Measurements from ENCODE around the gene SH3RF1. TPM values are rescaled to one million over a fixed set of nuclear protein-coding genes. Genes with fewer than 3 reads are reported as not detected.

The SH3RF1 gene
- total RNA-seq, 2 donors from 2014 or later = 7.8 to 12.4 TPM

DNA sequence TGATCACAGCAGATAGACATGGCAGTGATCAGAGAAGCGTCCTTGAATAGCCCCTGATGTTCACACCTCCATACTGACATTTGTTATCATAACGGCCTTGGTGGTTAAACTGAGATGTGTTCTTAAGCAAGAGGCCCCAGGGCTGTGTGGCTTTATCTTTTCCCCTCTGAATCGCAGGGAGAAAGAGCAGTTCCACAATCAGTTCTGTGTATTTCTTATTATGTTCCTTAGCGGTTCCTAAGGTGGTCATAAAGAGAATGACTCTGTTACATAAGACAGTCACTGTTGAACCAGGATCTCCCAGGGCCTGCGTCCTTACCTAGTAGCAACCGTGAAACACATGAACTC lies 207.9 kb downstream of the SH3RF1 start:
- no peak for TF ChIP-seq CTCF (IDR thresholded peaks at IDR 0.05)
- Histone ChIP-seq H3K9me3 (no peaks in the 10 kb centered on the region), H3K4me3 (no peak overlapping the region), H3K27me3 (no peaks in the 10 kb centered on the region), H3K36me3 (no peaks in the 10 kb centered on the region), H3K27ac (peak overlapping the region; percentile 76 to 82), H3K4me1 (peaks cover 0 to 59% of the 10 kb centered on the region in 2 donors)
- DNase-seq (ENCODE audit: low spot score) = no peak

DNA sequence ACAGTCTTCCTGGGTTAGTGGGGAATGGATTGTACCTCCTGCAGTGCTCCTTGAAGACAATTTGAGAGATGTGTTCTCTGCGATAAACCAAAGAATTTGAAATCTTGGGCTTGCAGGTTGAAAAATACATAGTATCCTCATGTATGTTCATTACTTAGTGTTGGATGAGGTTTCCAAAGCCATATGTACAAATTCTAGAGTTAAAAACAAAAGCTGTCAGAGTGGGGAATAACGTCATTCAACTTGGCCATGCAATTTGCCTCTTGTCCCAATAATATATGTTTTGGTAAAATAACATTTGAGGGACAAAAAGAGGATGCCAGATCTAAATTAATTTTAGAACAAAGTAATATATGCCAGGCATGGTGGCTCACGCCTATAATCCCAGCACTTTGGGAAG lies 209.4 kb downstream of the SH3RF1 start:
- Histone ChIP-seq H3K9me3 (no peaks in the 10 kb centered on the region), H3K4me1 (peaks cover 0 to 63% of the 10 kb centered on the region in 2 donors), H3K27ac (peak overlapping the region; percentile 82 to 83), H3K27me3 (no peaks in the 10 kb centered on the region), H3K4me3 (no peak overlapping the region), H3K36me3 (no peaks in the 10 kb centered on the region)
- no peak for DNase-seq (ENCODE audit: low spot score)
- no peak for TF ChIP-seq CTCF (IDR thresholded peaks at IDR 0.05)

DNA sequence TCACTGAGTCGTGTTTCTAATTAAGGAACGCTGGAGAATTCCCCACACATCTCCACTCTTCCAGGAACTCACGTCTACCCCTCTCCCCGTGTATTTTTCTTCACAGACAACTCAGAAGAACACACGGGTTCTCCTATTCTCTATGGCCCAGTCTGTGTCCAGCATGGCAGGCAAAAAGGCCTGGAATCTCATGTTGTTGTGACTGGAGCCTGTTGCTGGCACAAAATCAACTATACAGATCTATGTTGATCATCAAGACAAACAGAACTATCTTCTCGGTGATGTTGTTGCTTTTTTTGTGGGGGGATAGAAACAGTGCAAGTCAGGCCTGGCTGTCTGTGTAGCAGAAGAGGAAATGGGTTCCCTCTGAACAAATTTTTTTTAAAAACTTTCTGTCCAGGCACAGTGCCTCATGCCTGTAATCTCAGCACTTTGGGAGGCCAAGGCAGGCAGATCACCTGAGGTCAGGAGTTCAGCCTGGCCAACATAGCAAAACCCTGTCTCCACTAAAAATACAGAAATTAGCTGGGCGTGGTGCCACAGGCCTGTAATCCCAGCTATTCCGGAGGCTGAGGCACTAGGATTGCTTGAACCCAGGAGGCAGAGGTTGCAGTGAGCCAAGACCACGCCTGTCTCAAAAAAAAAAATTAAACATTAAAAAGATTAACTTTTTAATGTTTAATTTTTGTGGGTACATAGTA lies 210.2 kb downstream of the SH3RF1 start:
- no peaks in the 10 kb centered on the region for H3K9me3 ChIP-seq
- H3K4me3 ChIP-seq = no peak overlapping the region
- DNase-seq (ENCODE audit: low spot score) = no peak
- no peaks in the 10 kb centered on the region for H3K27me3 ChIP-seq
- H3K27ac ChIP-seq = peak overlapping the region; percentile 78 to 83
- H3K4me1 ChIP-seq = peaks cover 0 to 63% of the 10 kb centered on the region in 2 donors
- TF ChIP-seq CTCF (IDR thresholded peaks at IDR 0.05) = no peak
- H3K36me3 ChIP-seq = no peaks in the 10 kb centered on the region

GRCh38 chr4:169059306-169060211 lies 211.2 kb downstream of the SH3RF1 start:
- peak; percentile 78 for DNase-seq (ENCODE audit: low spot score)
- TF ChIP-seq CTCF (IDR thresholded peaks at IDR 0.05) = no peak
- peak overlapping the region; percentile 78 to 83 for H3K27ac ChIP-seq
- H3K36me3 ChIP-seq = no peaks in the 10 kb centered on the region
- peak overlapping the region in 1 of 2 donors; percentile 1 for H3K4me3 ChIP-seq
- peaks cover 0 to 63% of the 10 kb centered on the region in 2 donors for H3K4me1 ChIP-seq
- no peaks in the 10 kb centered on the region for H3K27me3 ChIP-seq
- no peaks in the 10 kb centered on the region for H3K9me3 ChIP-seq

DNA sequence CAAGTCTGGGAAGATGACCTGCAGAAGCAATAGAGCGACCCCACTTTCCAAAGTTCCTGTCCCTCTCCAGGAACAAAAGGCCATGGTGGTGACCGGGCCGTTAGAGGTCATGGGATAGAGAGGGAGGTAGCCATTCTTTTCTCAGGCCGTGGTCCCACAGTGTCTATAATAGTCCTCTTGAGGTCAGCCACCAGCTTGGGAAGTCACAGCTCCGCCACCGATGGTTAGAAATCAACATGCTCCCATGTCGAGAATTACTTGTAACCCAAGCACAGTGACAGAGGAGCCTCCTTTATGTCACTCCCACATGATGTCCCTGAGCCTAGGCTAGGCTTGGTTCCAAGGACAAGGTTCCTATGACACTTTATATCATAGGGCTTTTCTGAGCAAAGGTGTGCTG lies 212.4 kb downstream of the SH3RF1 start:
- Histone ChIP-seq H3K27me3 (no peaks in the 10 kb centered on the region), H3K9me3 (no peaks in the 10 kb centered on the region), H3K4me3 (no peak overlapping the region), H3K36me3 (no peaks in the 10 kb centered on the region), H3K27ac (no peak overlapping the region), H3K4me1 (peaks cover 0 to 51% of the 10 kb centered on the region in 2 donors)
- no peak for TF ChIP-seq CTCF (IDR thresholded peaks at IDR 0.05)
- DNase-seq (ENCODE audit: low spot score) = no peak

All from right atrium auricular region (tissue), 2 donors.